NCI-H82 treated with DMSO at 0.1 percent for 48 hours (cell line): ENCODE results near the gene WDR7.
A peak's percentile ranks its signal among the peaks of the same experiment; 100 is the strongest.

Experiments
- DNase-seq: peaks from one replicate; lab custom pipeline; 2025; ENCODE audit not compliant: unreplicated experiment; lab: John Stamatoyannopoulos, UW

WDR7 gene

GRCh38 chr18:56934131-56934530, 283.0 kb downstream of the WDR7 start:
- DNase-seq = no peak

GRCh38 chr18:56934906-56935305, 283.7 kb downstream of the WDR7 start:
- no peak for DNase-seq

GRCh38 chr18:56935434-56936040, 284.4 kb downstream of the WDR7 start:
- no peak for DNase-seq

- DNase-seq = no peak
Measured at GRCh38 chr18:56936457-56936856, 285.3 kb downstream of the WDR7 start.

GRCh38 chr18:56937874-56938430, 286.8 kb downstream of the WDR7 start:
- no peak for DNase-seq

- no peak for DNase-seq
Measured at GRCh38 chr18:56945171-56946083, 294.3 kb downstream of the WDR7 start.

- no peak for DNase-seq
Measured at GRCh38 chr18:56947236-56947635, 296.1 kb downstream of the WDR7 start.

GRCh38 chr18:56952026-56952425, 300.9 kb downstream of the WDR7 start:
- DNase-seq = no peak

- no peak for DNase-seq
Measured at GRCh38 chr18:56953428-56954198, 302.5 kb downstream of the WDR7 start.

- DNase-seq = no peak
Measured at GRCh38 chr18:56955490-56955889, 304.3 kb downstream of the WDR7 start.

- DNase-seq = no peak
Measured at GRCh38 chr18:56959120-56959519, 308.0 kb downstream of the WDR7 start.

GRCh38 chr18:56962322-56962721, 311.2 kb downstream of the WDR7 start:
- no peak for DNase-seq

- DNase-seq = no peak
Measured at GRCh38 chr18:56967035-56967434, 315.9 kb downstream of the WDR7 start.

GRCh38 chr18:56973487-56973886, 322.3 kb downstream of the WDR7 start:
- DNase-seq = no peak

GRCh38 chr18:56974141-56974540, 323.0 kb downstream of the WDR7 start:
- DNase-seq = no peak

GRCh38 chr18:56975276-56975675, 324.1 kb downstream of the WDR7 start:
- no peak for DNase-seq

- no peak for DNase-seq
Measured at GRCh38 chr18:56977309-56977708, 326.1 kb downstream of the WDR7 start.

- no peak for DNase-seq
Measured at GRCh38 chr18:56977771-56978170, 326.6 kb downstream of the WDR7 start.

GRCh38 chr18:56980151-56980550, 329.0 kb downstream of the WDR7 start:
- no peak for DNase-seq

GRCh38 chr18:56982766-56983165, 331.6 kb downstream of the WDR7 start:
- DNase-seq = peak; percentile 26

- DNase-seq = no peak
Measured at GRCh38 chr18:56983275-56983992, 332.3 kb downstream of the WDR7 start.
